ENCODE data around the gene CPNE4.

CPNE4 gene

DNA sequence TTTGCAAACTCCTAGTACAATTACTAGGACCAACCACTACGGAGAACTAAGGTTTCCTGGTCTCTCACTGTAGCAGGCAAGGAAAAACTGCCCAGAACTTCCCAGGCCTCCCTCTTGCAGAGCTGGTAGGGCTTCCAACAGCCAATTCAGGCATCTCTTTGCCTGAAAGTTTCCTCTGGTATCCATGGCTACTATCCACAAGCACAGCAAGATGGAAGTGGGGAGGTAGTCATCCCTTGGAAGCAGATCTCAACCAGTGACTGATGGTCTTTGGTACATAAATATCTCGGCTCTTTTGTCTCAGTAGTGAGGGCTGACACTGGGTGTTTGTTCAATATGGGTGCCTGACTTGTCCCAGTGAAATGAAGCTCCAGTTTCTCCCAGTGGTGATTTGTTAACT lies 330.7 kb downstream of the CPNE4 start:
- no peaks in the 10 kb centered on the region for H3F3A ChIP-seq (ENCODE audit: insufficient read depth, low read length)

DNA sequence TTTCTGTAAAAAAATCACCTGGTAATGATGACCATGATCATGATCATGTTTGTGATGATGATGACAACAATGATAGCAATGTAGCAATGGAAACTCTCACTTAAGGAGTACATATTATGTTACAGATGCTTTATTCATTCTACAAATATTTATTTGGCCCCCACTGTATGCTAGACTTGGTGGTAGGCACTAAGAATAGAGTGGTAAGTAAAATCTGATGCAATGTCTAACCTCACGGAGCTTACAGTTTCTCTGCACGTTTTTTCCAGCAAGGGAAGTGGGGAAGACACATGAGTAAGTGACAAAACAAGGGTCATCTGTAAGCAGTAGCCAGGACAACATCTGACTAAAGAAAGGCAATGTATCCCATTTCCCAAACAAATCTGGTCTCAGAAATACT lies 332.7 kb downstream of the CPNE4 start:
- Histone ChIP-seq H3K9me2 (replicated peaks; ENCODE audit: insufficient read depth, low read length) (no peaks in the 10 kb centered on the region), H3K36me3 (replicated peaks; ENCODE audit: insufficient read depth, low read length) (no peaks in the 10 kb centered on the region), H3K79me2 (ENCODE audit: low read length) (no peaks in the 10 kb centered on the region), H4K20me1 (ENCODE audit: insufficient read depth, low read length) (no peaks in the 10 kb centered on the region), H3K9ac (ENCODE audit: low read length) (no peak overlapping the region), H2AFZ (ENCODE audit: low read length) (no peak overlapping the region), H3K9me3 (replicated peaks; ENCODE audit: insufficient read depth, low read length) (no peaks in the 10 kb centered on the region), H3K27ac (ENCODE audit: low read length) (no peak overlapping the region), H3K4me2 (ENCODE audit: low read depth, low read length) (no peak overlapping the region), H3K4me1 (ENCODE audit: low read length) (no peaks in the 10 kb centered on the region), H3K27me3 (replicated peaks; ENCODE audit: insufficient read depth, low read length) (no peaks in the 10 kb centered on the region), H3K4me3 (ENCODE audit: low read length) (no peak overlapping the region), H3F3A (ENCODE audit: insufficient read depth, low read length) (no peaks in the 10 kb centered on the region)
- TF ChIP-seq EZH2phosphoT487 (IDR thresholded peaks at IDR 0.05; ENCODE audit: low read length) (no peak), EZH2 (optimal IDR thresholded peaks at IDR 0.05; ENCODE audit: low read depth, low read length) (no peak), CTCF (IDR thresholded peaks at IDR 0.05; ENCODE audit: low read length) (no peak)
- no peak for DNase-seq

More for the DNA sequence above, 330.7 kb downstream of the CPNE4 start:
- no peaks in the 10 kb centered on the region for H3K79me2 ChIP-seq (ENCODE audit: low read length)
- no peak overlapping the region for H2AFZ ChIP-seq (ENCODE audit: low read length)
- no peaks in the 10 kb centered on the region for H3K9me2 ChIP-seq (replicated peaks; ENCODE audit: insufficient read depth, low read length)
- no peaks in the 10 kb centered on the region for H3K36me3 ChIP-seq (replicated peaks; ENCODE audit: insufficient read depth, low read length)
- no peaks in the 10 kb centered on the region for H3K27me3 ChIP-seq (replicated peaks; ENCODE audit: insufficient read depth, low read length)
- no peak overlapping the region for H3K27ac ChIP-seq (ENCODE audit: low read length)
- no peak overlapping the region for H3K4me3 ChIP-seq (ENCODE audit: low read length)
- H3K9me3 ChIP-seq (replicated peaks; ENCODE audit: insufficient read depth, low read length) = no peaks in the 10 kb centered on the region
- no peak overlapping the region for H3K9ac ChIP-seq (ENCODE audit: low read length)
- no peak overlapping the region for H3K4me2 ChIP-seq (ENCODE audit: low read depth, low read length)
- H4K20me1 ChIP-seq (ENCODE audit: insufficient read depth, low read length) = no peaks in the 10 kb centered on the region
- DNase-seq = no peak
- TF ChIP-seq EZH2phosphoT487 (IDR thresholded peaks at IDR 0.05; ENCODE audit: low read length) (no peak), EZH2 (optimal IDR thresholded peaks at IDR 0.05; ENCODE audit: low read depth, low read length) (no peak), CTCF (IDR thresholded peaks at IDR 0.05; ENCODE audit: low read length) (no peak)
- H3K4me1 ChIP-seq (ENCODE audit: low read length) = no peaks in the 10 kb centered on the region

- no peaks in the 10 kb centered on the region for H3K4me1 ChIP-seq (ENCODE audit: low read length)
- H3K4me3 ChIP-seq (ENCODE audit: low read length) = no peak overlapping the region
- DNase-seq = no peak
- H3K9ac ChIP-seq (ENCODE audit: low read length) = no peak overlapping the region
- TF ChIP-seq CTCF (IDR thresholded peaks at IDR 0.05; ENCODE audit: low read length) = no peak
- H4K20me1 ChIP-seq (ENCODE audit: insufficient read depth, low read length) = no peaks in the 10 kb centered on the region
- no peaks in the 10 kb centered on the region for H3K9me3 ChIP-seq (replicated peaks; ENCODE audit: insufficient read depth, low read length)
- no peaks in the 10 kb centered on the region for H3K36me3 ChIP-seq (replicated peaks; ENCODE audit: insufficient read depth, low read length)
- H3F3A ChIP-seq (ENCODE audit: insufficient read depth, low read length) = no peaks in the 10 kb centered on the region
- H3K9me2 ChIP-seq (replicated peaks; ENCODE audit: insufficient read depth, low read length) = no peaks in the 10 kb centered on the region
- H3K27me3 ChIP-seq (replicated peaks; ENCODE audit: insufficient read depth, low read length) = no peaks in the 10 kb centered on the region
- H3K27ac ChIP-seq (ENCODE audit: low read length) = no peak overlapping the region
- no peak overlapping the region for H2AFZ ChIP-seq (ENCODE audit: low read length)
- H3K4me2 ChIP-seq (ENCODE audit: low read depth, low read length) = no peak overlapping the region
- H3K79me2 ChIP-seq (ENCODE audit: low read length) = no peaks in the 10 kb centered on the region
Observed at GRCh38 chr3:131701153-131701770, 333.6 kb downstream of the CPNE4 start.
